Activated CD8-positive, alpha-beta T cell treated with anti-CD3 and anti-CD28 coated beads, Interleukin-2, amount 10 ng/mL, durations not matched to agents 7 days and 5 days (primary cell): ENCODE data around the gene PAIP2B. TPM values are rescaled to one million over a fixed set of nuclear protein-coding genes. Genes with fewer than 3 reads are reported as not detected.

ENCODE experiments used
- ATAC-seq: fragments of 150-1000 bp; cut with Tn5 transposase; one replicate; pipeline ENCODE4 v1.10.0; 2021; ENCODE audit warnings: moderate library complexity
- CTCF ChIA-PET: fragments of 350-600 bp; sonication (Branson Sonifier 250); formaldehyde crosslinking; loops from one replicate; lab custom pipeline; 2021; ENCODE audit warnings: antibody characterized with exemption; lab: Charles Lee
- POLR2A ChIA-PET: fragments of 350-600 bp; sonication (Branson Sonifier 250); formaldehyde crosslinking; loops from one replicate; lab custom pipeline; 2021; ENCODE audit warnings: antibody characterized with exemption; lab: Charles Lee
- DNase-seq: peaks from one replicate; pipeline ENCODE4 v3.0.0-alpha.2; 2020
- H3K27ac Mint-ChIP-seq: one replicate; pipeline ENCODE4 v1.8.0; 2021; ENCODE audit warnings: mild to moderate bottlenecking, mixed read lengths
- H3K27me3 Mint-ChIP-seq: one replicate; pipeline ENCODE4 v1.8.0; 2021; ENCODE audit warnings: low read depth, mixed read lengths
- H3K36me3 Mint-ChIP-seq: one replicate; pipeline ENCODE4 v1.8.0; 2021; ENCODE audit warnings: low read depth, mixed read lengths
- H3K4me1 Mint-ChIP-seq: one replicate; pipeline ENCODE4 v1.8.0; 2021; ENCODE audit warnings: low read depth, mixed read lengths
- H3K4me3 Mint-ChIP-seq: one replicate; pipeline ENCODE4 v1.8.0; 2021; ENCODE audit warnings: mild to moderate bottlenecking, mixed read lengths
- H3K9me3 Mint-ChIP-seq: one replicate; pipeline ENCODE4 v1.8.0; 2022; ENCODE audit warnings: mixed read lengths; ENCODE audit not compliant: insufficient read depth
- total RNA-seq, 2 experiments: library from RNA; stranded (reverse); gene quantifications; one replicate each; pipeline ENCODE4 v1.2.3, GENCODE V29; 2021

Gene PAIP2B
- 1 to 10 TPM; 1.3 to 1.5 TPM for total RNA-seq

DNA sequence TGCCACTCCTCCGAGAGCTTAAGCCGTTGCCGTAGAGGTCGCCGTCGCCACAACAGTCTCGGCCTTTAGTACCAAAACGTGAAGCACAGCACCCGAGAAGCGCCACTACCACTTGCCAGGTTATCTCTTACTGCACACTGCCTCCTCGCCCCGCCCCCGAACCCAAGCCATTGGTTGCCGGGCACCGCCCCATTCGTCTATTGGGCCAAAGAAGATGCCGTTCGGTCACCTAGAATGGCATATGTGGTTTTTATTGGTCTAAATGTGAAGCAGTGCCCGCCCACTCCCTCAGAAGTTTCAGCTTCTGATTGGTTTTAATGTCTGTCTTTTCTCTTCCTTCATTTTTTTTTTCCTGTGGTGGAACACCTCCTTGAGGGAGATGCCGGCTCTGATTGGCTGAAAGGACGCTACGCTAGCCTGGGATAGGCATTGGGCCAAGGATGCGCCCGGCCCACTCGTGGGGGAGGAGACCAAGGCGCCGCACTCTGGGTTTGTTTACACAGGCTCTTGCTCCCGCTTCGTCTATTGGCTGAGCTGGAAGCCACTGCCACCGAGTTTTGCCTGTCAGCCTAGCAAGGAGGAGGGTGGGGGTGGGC, at the start of gene PAIP2B:
TSS of gene PAIP2B (minus strand) at position 139 of the 596 bp plus-strand sequence. CDS start 24,514 bp downstream, outside the sequence.
- peak within 1 kb of the TSS; percentile 88 for H3K27ac Mint-ChIP-seq
- peak within 1 kb of the TSS; percentile 97 for H3K4me3 Mint-ChIP-seq
- H3K27me3 Mint-ChIP-seq, result peaks cover 14% of the 10 kb centered on the region
- H3K4me1 Mint-ChIP-seq, result peaks cover 17% of the 10 kb centered on the region
- DNase-seq (peak; percentile 99), ATAC-seq (peak; percentile 98)
- ChIA-PET POLR2A (interaction anchor here (0.6 to 2.4 kb wide), 7 partner anchors 47 to 1132 kb away, joined by 3 to 11 read pairs (median 5); partner anchors contain the start of genes MCEE, NAGK and ZNF638), CTCF (interaction anchor here (0.8 to 1.9 kb wide), 9 partner anchors 11 to 159 kb away, joined by 3 to 7 read pairs (median 3); partner anchors contain the start of genes NAGK and ZNF638)
- no peaks in the 10 kb centered on the region for H3K9me3 Mint-ChIP-seq
- no peaks in the 10 kb centered on the region for H3K36me3 Mint-ChIP-seq

DNA sequence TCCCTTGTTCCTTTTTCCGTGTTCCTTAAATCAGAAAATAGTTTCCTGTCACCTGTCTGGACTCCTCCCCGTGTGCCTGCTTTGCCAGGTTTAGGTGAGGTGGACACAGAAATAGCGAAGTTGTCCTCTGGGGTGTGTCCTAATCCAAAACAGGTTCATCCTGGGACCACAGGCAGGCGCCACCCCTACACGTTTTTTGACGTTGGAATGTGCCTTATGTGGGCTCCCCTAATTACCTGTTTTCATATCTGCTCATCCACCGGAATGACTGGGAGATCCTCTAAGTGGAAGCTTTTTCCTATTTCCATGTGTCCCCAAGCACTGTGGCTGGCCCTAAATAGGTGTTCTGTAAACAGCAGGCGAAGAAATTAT, 49.0 kb upstream of the PAIP2B start:
- peaks cover 73% of the 10 kb centered on the region for H3K27me3 Mint-ChIP-seq
- peak overlapping the region; percentile 48 for H3K4me3 Mint-ChIP-seq
- H3K27ac Mint-ChIP-seq, result no peak overlapping the region
- peaks cover 18% of the 10 kb centered on the region for H3K4me1 Mint-ChIP-seq
- ATAC-seq, result no peak
- H3K36me3 Mint-ChIP-seq, result peaks cover 2% of the 10 kb centered on the region
- POLR2A ChIA-PET, result no interaction called here
- no peaks in the 10 kb centered on the region for H3K9me3 Mint-ChIP-seq
- DNase-seq, result no peak
- CTCF ChIA-PET, result interaction anchor here (0.7 to 1.5 kb wide), 5 partner anchors 14 to 70 kb away, joined by 3 to 4 read pairs (median 3); partner anchors contain the start of gene ZNF638

DNA sequence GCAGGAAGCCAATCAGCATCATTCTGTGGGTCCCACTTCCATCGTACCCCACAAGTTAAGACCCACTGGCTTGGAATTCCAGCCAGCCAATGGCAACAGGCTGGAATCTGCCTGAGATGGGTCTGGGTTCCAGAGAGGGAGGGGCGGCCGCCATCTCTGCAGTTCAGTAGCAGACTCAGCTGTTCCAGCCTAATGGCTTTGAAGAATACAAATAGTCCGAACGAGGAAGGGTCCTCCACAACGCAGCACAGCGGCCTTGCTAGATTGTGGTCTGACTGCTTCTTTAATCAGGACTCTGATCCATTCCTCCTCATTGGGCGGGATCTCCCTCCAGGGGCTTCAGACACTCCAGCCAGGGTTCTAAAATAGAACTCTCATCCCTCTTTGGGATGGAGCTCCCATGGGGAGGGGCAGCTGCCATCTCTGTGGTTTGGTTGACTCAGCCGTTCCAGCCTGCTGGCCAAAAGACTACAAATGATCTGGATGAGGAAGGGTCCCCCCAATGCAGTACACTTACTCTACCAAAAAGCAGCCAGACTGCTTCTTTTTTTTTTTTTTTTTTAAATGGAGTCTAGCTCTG, 42.7 kb upstream of the PAIP2B start:
- Mint-ChIP-seq H3K9me3 (no peaks in the 10 kb centered on the region), H3K4me1 (no peaks in the 10 kb centered on the region), H3K27ac (no peak overlapping the region), H3K4me3 (no peak overlapping the region), H3K27me3 (peaks cover 40% of the 10 kb centered on the region), H3K36me3 (no peaks in the 10 kb centered on the region)
- ATAC-seq (no peak), DNase-seq (no peak)
- CTCF ChIA-PET, result no interaction called here
- POLR2A ChIA-PET, result no interaction called here

GRCh38 chr2:71263386-71263785, 36.5 kb upstream of the PAIP2B start:
- ChIA-PET CTCF (no interaction called here), POLR2A (no interaction called here)
- H3K4me3 Mint-ChIP-seq, result no peak overlapping the region
- no peaks in the 10 kb centered on the region for H3K4me1 Mint-ChIP-seq
- H3K27ac Mint-ChIP-seq, result no peak overlapping the region
- ATAC-seq (no peak), DNase-seq (no peak)
- no peaks in the 10 kb centered on the region for H3K36me3 Mint-ChIP-seq
- peaks cover 8% of the 10 kb centered on the region for H3K27me3 Mint-ChIP-seq
- no peaks in the 10 kb centered on the region for H3K9me3 Mint-ChIP-seq

DNA sequence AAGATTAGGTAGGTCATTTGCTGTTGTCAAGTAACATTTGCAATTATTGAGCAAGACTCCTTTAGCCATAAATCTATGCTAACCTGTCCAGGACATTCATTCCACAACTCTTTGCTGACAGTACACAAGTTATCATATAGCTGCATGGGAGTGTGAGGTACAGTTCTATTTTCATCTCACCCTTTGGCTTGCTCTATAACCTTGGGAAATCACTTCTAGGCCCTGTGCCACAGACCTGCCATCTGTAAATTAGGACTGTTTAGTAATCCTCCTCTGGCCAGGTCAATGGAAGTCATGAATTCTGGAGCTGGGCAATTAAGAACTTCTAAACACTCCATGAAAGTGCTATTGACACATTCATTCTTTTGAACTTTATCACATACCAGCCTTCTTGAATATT, 34.6 kb upstream of the PAIP2B start:
- POLR2A ChIA-PET, result no interaction called here
- no peak overlapping the region for H3K27ac Mint-ChIP-seq
- no peak overlapping the region for H3K4me3 Mint-ChIP-seq
- H3K36me3 Mint-ChIP-seq, result no peaks in the 10 kb centered on the region
- no peaks in the 10 kb centered on the region for H3K9me3 Mint-ChIP-seq
- CTCF ChIA-PET, result interaction anchor here (1.6 kb wide), 1 partner anchor 38 kb away, joined by 4 read pairs; no protein-coding TSS in a partner anchor
- DNase-seq (no peak), ATAC-seq (no peak)
- H3K27me3 Mint-ChIP-seq, result peaks cover 13% of the 10 kb centered on the region
- no peaks in the 10 kb centered on the region for H3K4me1 Mint-ChIP-seq

DNA sequence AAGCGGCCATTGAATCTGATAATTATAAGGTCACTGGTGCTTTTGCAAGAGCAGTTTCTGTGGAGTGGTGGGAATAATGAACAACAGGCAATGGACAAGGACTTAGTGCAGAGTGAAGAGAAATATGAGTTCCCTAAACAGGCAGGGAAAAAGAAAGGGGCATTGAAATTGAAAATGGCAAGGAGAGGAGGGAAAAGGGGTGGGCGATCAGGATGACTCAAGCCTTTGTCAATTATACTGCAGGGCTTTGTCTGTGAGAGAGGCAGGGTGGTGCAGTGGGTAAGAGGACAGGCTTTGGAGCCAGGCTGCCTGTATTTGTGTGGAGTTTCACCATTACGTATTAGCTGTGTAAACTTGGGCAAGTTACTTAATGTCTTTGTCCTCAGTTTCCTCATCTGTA, 29.5 kb upstream of the PAIP2B start:
- Mint-ChIP-seq H3K27me3 (peaks cover 14% of the 10 kb centered on the region), H3K9me3 (no peaks in the 10 kb centered on the region), H3K4me1 (no peaks in the 10 kb centered on the region), H3K36me3 (no peaks in the 10 kb centered on the region), H3K4me3 (no peak overlapping the region), H3K27ac (no peak overlapping the region)
- POLR2A ChIA-PET, result no interaction called here
- ATAC-seq, result no peak
- no peak for DNase-seq
- CTCF ChIA-PET, result no interaction called here

- no peak for ATAC-seq
- Mint-ChIP-seq H3K27me3 (peaks cover 18% of the 10 kb centered on the region), H3K27ac (no peak overlapping the region), H3K36me3 (no peaks in the 10 kb centered on the region), H3K9me3 (no peaks in the 10 kb centered on the region), H3K4me1 (no peaks in the 10 kb centered on the region), H3K4me3 (no peak overlapping the region)
- DNase-seq, result no peak
- ChIA-PET POLR2A (no interaction called here), CTCF (no interaction called here)
Observed at GRCh38 chr2:71254776-71255175, 27.9 kb upstream of the PAIP2B start.

DNA sequence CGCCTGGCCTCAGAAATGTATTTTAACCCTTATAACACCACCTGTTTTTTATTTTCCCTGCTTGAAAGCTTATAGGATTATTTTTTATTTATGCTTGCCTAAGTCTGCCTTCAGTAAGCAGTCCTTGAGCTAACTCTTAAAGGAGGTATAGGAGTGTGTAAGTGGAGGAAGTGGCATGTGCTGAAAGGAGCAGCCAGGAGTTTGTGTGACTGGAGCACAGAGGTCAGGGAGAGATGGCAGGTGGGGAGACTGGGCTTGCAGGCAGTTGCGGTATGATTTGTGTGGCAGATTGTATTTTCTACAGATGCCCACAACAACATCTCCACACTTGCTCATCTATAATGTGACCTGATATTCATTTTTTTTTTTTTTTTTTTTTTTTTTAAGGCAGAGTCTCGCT, 27.2 kb upstream of the PAIP2B start:
- H3K27me3 Mint-ChIP-seq, result peaks cover 20% of the 10 kb centered on the region
- ChIA-PET POLR2A (no interaction called here), CTCF (no interaction called here)
- DNase-seq, result no peak
- H3K36me3 Mint-ChIP-seq, result no peaks in the 10 kb centered on the region
- H3K4me3 Mint-ChIP-seq, result no peak overlapping the region
- no peaks in the 10 kb centered on the region for H3K4me1 Mint-ChIP-seq
- H3K27ac Mint-ChIP-seq, result no peak overlapping the region
- H3K9me3 Mint-ChIP-seq, result no peaks in the 10 kb centered on the region
- no peak for ATAC-seq

DNA sequence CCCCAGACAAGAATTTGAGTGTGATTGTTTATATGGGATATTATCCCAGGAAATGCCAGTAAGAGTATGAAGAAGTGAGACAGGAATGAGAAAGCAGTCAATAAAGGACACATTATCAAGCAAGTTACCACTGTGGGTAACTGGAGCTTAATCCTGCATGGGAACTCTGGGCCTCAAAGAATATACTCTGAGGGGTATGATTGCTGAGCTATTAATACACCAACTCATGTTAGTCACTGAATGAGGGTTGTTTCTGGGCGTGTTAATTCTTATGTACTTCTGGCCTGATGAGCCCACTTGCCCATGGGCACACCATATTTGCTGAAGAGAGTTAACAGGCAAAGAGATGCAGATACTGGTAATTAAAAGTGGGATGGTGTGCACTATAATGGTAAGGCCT, 26.6 kb upstream of the PAIP2B start:
- H3K9me3 Mint-ChIP-seq, result no peaks in the 10 kb centered on the region
- no peaks in the 10 kb centered on the region for H3K36me3 Mint-ChIP-seq
- no peak for DNase-seq
- no peaks in the 10 kb centered on the region for H3K4me1 Mint-ChIP-seq
- no peak overlapping the region for H3K27ac Mint-ChIP-seq
- POLR2A ChIA-PET, result no interaction called here
- no peak overlapping the region for H3K4me3 Mint-ChIP-seq
- ATAC-seq, result no peak
- CTCF ChIA-PET, result no interaction called here
- peaks cover 25% of the 10 kb centered on the region for H3K27me3 Mint-ChIP-seq

- Mint-ChIP-seq H3K36me3 (no peaks in the 10 kb centered on the region), H3K4me3 (no peak overlapping the region), H3K9me3 (no peaks in the 10 kb centered on the region), H3K27me3 (peaks cover 25% of the 10 kb centered on the region), H3K4me1 (no peaks in the 10 kb centered on the region), H3K27ac (no peak overlapping the region)
- POLR2A ChIA-PET, result no interaction called here
- CTCF ChIA-PET, result no interaction called here
- DNase-seq (no peak), ATAC-seq (no peak)
Observed at GRCh38 chr2:71252862-71253261, 26.0 kb upstream of the PAIP2B start.

DNA sequence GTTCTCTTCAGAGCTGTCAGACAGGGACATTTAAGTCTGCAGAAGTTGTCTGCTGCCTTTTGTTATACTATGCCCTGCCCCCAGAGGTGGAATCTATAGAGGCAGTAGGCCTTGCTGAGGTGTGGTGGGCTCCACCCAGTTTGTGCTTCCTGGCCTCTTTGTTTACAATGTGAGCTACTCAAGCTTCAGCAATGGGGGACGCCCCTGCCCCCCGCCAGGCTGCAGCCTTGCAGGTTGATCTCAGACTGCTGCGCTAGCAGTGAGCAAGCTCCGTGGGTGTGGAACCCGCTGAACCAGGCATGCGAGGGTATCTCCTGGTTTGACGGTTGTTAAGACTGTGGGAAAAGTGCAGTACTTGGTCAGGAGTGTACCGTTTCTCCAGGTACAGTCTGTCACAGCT, 24.0 kb upstream of the PAIP2B start:
- ChIA-PET POLR2A (interaction anchor here (0.7 kb wide), 1 partner anchor 21 kb away, joined by 3 read pairs; no protein-coding TSS in a partner anchor), CTCF (no interaction called here)
- DNase-seq, result no peak
- Mint-ChIP-seq H3K4me3 (no peak overlapping the region), H3K36me3 (no peaks in the 10 kb centered on the region), H3K27me3 (peaks cover 28% of the 10 kb centered on the region), H3K4me1 (no peaks in the 10 kb centered on the region), H3K9me3 (no peaks in the 10 kb centered on the region), H3K27ac (no peak overlapping the region)
- no peak for ATAC-seq

DNA sequence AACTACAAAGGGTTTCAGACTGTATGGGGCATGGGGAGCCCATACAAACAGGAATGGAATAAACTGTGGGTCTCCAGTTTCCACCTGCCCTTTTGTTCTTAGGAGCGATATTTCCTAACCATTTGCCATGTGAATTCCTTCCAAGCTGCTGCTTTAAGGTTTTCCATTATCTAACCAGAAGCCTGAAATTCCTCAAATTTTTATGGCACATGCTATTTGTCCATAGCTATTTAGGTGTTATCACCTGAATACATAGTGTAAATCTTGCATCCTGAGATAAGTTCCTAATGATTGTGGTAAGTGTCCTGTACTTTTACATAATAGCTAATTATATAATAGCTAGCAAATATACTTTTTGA, 17.4 kb upstream of the PAIP2B start:
- peaks cover 31% of the 10 kb centered on the region for H3K27me3 Mint-ChIP-seq
- POLR2A ChIA-PET, result no interaction called here
- H3K9me3 Mint-ChIP-seq, result no peaks in the 10 kb centered on the region
- no peak for DNase-seq
- no peak for ATAC-seq
- no peak overlapping the region for H3K27ac Mint-ChIP-seq
- CTCF ChIA-PET, result interaction anchor here (1.0 kb wide), 1 partner anchor 87 kb away, joined by 3 read pairs; the partner anchor contains the start of gene ZNF638
- no peak overlapping the region for H3K4me3 Mint-ChIP-seq
- H3K36me3 Mint-ChIP-seq, result no peaks in the 10 kb centered on the region
- H3K4me1 Mint-ChIP-seq, result no peaks in the 10 kb centered on the region
